SU-DHL-6 (cell line): ENCODE data around the gene MAP2K1.

Experiments
- EZH2phosphoT487 ChIP-seq: fragments of 200-600 bp; sonication (generic), shearing (Covaris generic); conservative IDR thresholded peaks from 2 replicates; pipeline ENCODE4 v1.6.1; 2018; ENCODE audit warnings: mild to moderate bottlenecking, antibody characterized with exemption, low read length, moderate library complexity, mixed read lengths
- TF ChIP-seq, protein P1 (sequence below): fragments of 200-600 bp; sonication (generic); IDR thresholded peaks from one replicate; pipeline ENCODE4 v1.5.1; 2017; ENCODE audit warnings: antibody characterized with exemption, mild to moderate bottlenecking, low read length, moderate library complexity; ENCODE audit not compliant: insufficient read depth, poor library complexity, severe bottlenecking

DNA sequence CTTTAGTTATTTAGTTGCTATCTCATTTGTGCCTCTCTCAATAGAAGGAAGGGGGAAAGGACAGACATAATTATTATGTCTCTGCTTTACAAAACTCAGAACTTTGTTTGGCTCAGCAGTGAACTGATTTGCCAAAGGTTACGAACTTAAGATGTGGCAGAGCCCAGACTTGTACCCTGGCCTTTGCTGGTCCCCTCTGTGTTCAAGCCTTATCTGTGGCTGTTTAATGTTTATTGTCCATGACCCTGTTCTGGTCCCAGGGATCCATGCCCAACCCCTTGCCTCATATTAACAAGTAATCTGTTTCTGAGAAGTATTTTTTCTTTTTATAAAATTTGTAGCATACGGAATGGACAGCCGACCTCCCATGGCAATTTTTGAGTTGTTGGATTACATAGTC, 100.2 kb downstream of the MAP2K1 start:
- TF ChIP-seq, protein P1, sequence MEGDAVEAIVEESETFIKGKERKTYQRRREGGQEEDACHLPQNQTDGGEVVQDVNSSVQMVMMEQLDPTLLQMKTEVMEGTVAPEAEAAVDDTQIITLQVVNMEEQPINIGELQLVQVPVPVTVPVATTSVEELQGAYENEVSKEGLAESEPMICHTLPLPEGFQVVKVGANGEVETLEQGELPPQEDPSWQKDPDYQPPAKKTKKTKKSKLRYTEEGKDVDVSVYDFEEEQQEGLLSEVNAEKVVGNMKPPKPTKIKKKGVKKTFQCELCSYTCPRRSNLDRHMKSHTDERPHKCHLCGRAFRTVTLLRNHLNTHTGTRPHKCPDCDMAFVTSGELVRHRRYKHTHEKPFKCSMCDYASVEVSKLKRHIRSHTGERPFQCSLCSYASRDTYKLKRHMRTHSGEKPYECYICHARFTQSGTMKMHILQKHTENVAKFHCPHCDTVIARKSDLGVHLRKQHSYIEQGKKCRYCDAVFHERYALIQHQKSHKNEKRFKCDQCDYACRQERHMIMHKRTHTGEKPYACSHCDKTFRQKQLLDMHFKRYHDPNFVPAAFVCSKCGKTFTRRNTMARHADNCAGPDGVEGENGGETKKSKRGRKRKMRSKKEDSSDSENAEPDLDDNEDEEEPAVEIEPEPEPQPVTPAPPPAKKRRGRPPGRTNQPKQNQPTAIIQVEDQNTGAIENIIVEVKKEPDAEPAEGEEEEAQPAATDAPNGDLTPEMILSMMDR: no peak
- TF ChIP-seq EZH2phosphoT487: no peak
